H9 (cell line): Measurements from ENCODE around the gene FAM43A. TPM values are rescaled to one million over a fixed set of nuclear protein-coding genes. Genes with fewer than 3 reads are reported as not detected.

Experiments used
- DNase-seq: peaks from one replicate; pipeline ENCODE4 v3.0.0-alpha.2; 2017
- H2AFZ ChIP-seq: one replicate; pipeline ENCODE4 v1.6.1; 2013; ENCODE audit warnings: mild to moderate bottlenecking, low read length, control low read depth, moderate library complexity
- H2AK5ac ChIP-seq: 2 replicates; pipeline ENCODE4 v1.6.1; 2013; ENCODE audit warnings: low read length, control low read depth, mixed read lengths; ENCODE audit not compliant: insufficient read length
- H2BK120ac ChIP-seq: one replicate; pipeline ENCODE4 v1.6.1; 2013; ENCODE audit warnings: low read depth, mild to moderate bottlenecking, low read length, control low read depth, inconsistent platforms; ENCODE audit not compliant: poor library complexity, severe bottlenecking
- H2BK12ac ChIP-seq: 2 replicates; pipeline ENCODE4 v1.6.1; 2013; ENCODE audit warnings: low read length, control low read depth, mixed read lengths, low read depth; ENCODE audit not compliant: insufficient read length
- H2BK15ac ChIP-seq: 2 replicates; pipeline ENCODE4 v1.6.1; 2013; ENCODE audit warnings: low read depth, low read length, control low read depth
- H2BK20ac ChIP-seq: one replicate; pipeline ENCODE4 v1.6.1; 2013; ENCODE audit warnings: low read depth, mild to moderate bottlenecking, low read length, control low read depth, inconsistent platforms; ENCODE audit not compliant: poor library complexity, severe bottlenecking
- H2BK5ac ChIP-seq: 2 replicates; pipeline ENCODE4 v1.6.1; 2013; ENCODE audit warnings: low read length, control low read depth, mixed read lengths; ENCODE audit not compliant: insufficient read length
- H3K14ac ChIP-seq: 2 replicates; pipeline ENCODE4 v1.6.1; 2013; ENCODE audit warnings: low read length, control low read depth; ENCODE audit not compliant: insufficient read depth
- H3K18ac ChIP-seq: 2 replicates; pipeline ENCODE4 v1.6.1; 2013; ENCODE audit warnings: low read depth, mild to moderate bottlenecking, mixed read lengths, low read length, control low read depth; ENCODE audit not compliant: insufficient read length
- H3K23ac ChIP-seq: 2 replicates; pipeline ENCODE4 v1.6.1; 2013; ENCODE audit warnings: low read length, control low read depth, mixed read lengths, low read depth; ENCODE audit not compliant: insufficient read length
- H3K23me2 ChIP-seq: 2 replicates; pipeline ENCODE4 v1.6.1; 2013; ENCODE audit warnings: low read depth, mild to moderate bottlenecking, mixed read lengths, low read length, control low read depth; ENCODE audit not compliant: insufficient read length, poor library complexity, severe bottlenecking
- H3K27ac ChIP-seq: 2 replicates; pipeline ENCODE4 v1.5.1; 2013; ENCODE audit warnings: low read length, control low read depth, mixed read lengths, low read depth; ENCODE audit not compliant: insufficient read length
- H3K27me3 ChIP-seq: 2 replicates; pipeline ENCODE4 v1.6.1; 2013; ENCODE audit warnings: low read length, control low read depth, inconsistent platforms; ENCODE audit not compliant: insufficient read depth
- H3K4ac ChIP-seq: 2 replicates; pipeline ENCODE4 v1.6.1; 2013; ENCODE audit warnings: low read depth, mild to moderate bottlenecking, control low read depth, inconsistent platforms, low read length, moderate library complexity
- H3K4me1 ChIP-seq: 2 replicates; pipeline ENCODE4 v1.6.1; 2013; ENCODE audit warnings: low read length, control low read depth, inconsistent platforms; ENCODE audit not compliant: insufficient read depth
- H3K4me2 ChIP-seq: 2 replicates; pipeline ENCODE4 v1.6.1; 2013; ENCODE audit warnings: low read length, control low read depth, mixed read lengths; ENCODE audit not compliant: insufficient read length, insufficient read depth
- H3K56ac ChIP-seq: 2 replicates; pipeline ENCODE4 v1.6.1; 2013; ENCODE audit warnings: low read depth, mild to moderate bottlenecking, mixed read lengths, low read length, control low read depth; ENCODE audit not compliant: insufficient read length
- H3K79me1 ChIP-seq: 2 replicates; pipeline ENCODE4 v1.6.1; 2013; ENCODE audit warnings: low read depth, mild to moderate bottlenecking, moderate library complexity, low read length, control low read depth, inconsistent platforms; ENCODE audit not compliant: insufficient read depth, poor library complexity, severe bottlenecking
- H3K79me2 ChIP-seq: 2 replicates; pipeline ENCODE4 v1.6.1; 2013; ENCODE audit warnings: low read length, control low read depth, inconsistent platforms; ENCODE audit not compliant: insufficient read depth
- H3K9ac ChIP-seq: 2 replicates; pipeline ENCODE4 v1.6.1; 2013; ENCODE audit warnings: low read length, control low read depth, mixed read lengths; ENCODE audit not compliant: insufficient read length; ENCODE audit errors: extremely low read depth
- H3K9me3 ChIP-seq: one replicate; pipeline ENCODE4 v1.6.1; 2013; ENCODE audit warnings: low read depth, low read length, inconsistent platforms; ENCODE audit not compliant: control insufficient read depth
- H3T11ph ChIP-seq: one replicate; pipeline ENCODE4 v1.6.1; 2013; ENCODE audit warnings: mild to moderate bottlenecking, low read length, control low read depth, inconsistent platforms
- H4K20me1 ChIP-seq: one replicate; pipeline ENCODE4 v1.6.1; 2013; ENCODE audit not compliant: control insufficient read depth, insufficient read length, insufficient read depth
- H4K5ac ChIP-seq: 2 replicates; pipeline ENCODE4 v1.6.1; 2013; ENCODE audit warnings: low read depth, mild to moderate bottlenecking, mixed read lengths, low read length, control low read depth; ENCODE audit not compliant: insufficient read length
- H4K8ac ChIP-seq: replicated peaks from 2 replicates; pipeline ENCODE4 v1.6.1; 2013; ENCODE audit warnings: low read length, control low read depth, mixed read lengths, low read depth; ENCODE audit not compliant: insufficient read length
- H4K91ac ChIP-seq: 2 replicates; pipeline ENCODE4 v1.6.1; 2013; ENCODE audit warnings: low read depth, mild to moderate bottlenecking, moderate library complexity, mixed read lengths, low read length, control low read depth; ENCODE audit not compliant: insufficient read length
- H3K27ac Mint-ChIP-seq, 3 experiments: 2 replicates in 2 of 3; 3 replicates in 1 of 3; pipeline ENCODE4 v1.8.0; 2020 to 2021; ENCODE audit warnings: mixed read lengths in 3 of 3, mild to moderate bottlenecking in 1 of 3, moderate library complexity in 1 of 3
- H3K27me3 Mint-ChIP-seq: 2 replicates; pipeline ENCODE4 v1.8.0; 2021; ENCODE audit warnings: low read depth, mild to moderate bottlenecking, moderate library complexity, mixed read lengths
- H3K36me3 Mint-ChIP-seq, 3 experiments: 2 replicates in 2 of 3; 3 replicates in 1 of 3; pipeline ENCODE4 v1.8.0; 2020 to 2021; ENCODE audit warnings: low read depth in 3 of 3, mixed read lengths in 3 of 3; ENCODE audit not compliant: insufficient read depth in 1 of 3
- H3K4me1 Mint-ChIP-seq, 2 experiments: 2 replicates each; pipeline ENCODE4 v1.8.0; 2020; ENCODE audit warnings: mixed read lengths in 2 of 2
- H3K4me3 Mint-ChIP-seq, 2 experiments: 2 replicates in 1 of 2; 3 replicates in 1 of 2; pipeline ENCODE4 v1.8.0; 2020 to 2021; ENCODE audit warnings: mild to moderate bottlenecking in 2 of 2, mixed read lengths in 2 of 2, moderate library complexity in 1 of 2
- H3K9me3 Mint-ChIP-seq, 2 experiments: 2 replicates in 1 of 2; 3 replicates in 1 of 2; pipeline ENCODE4 v1.8.0; 2020; ENCODE audit warnings: mild to moderate bottlenecking in 2 of 2, mixed read lengths in 2 of 2, moderate library complexity in 1 of 2
- WGBS: extraction: QIAGEN DNeasy Blood & Tissue Kit; methylation state at CpG from one replicate; pipeline ENCODE4 v1.1.7; 2013; ENCODE audit warnings: missing lambda C conversion rate, low lambda C conversion rate, mixed read lengths; ENCODE audit not compliant: insufficient read length; ENCODE audit errors: extremely low coverage; 5-methylcytosine and 5-hydroxymethylcytosine counted together
- total RNA-seq: library from RNA; stranded (reverse); gene quantifications from 2 replicates; pipeline ENCODE4 v1.2.1, GENCODE V29; 2021
- TF ChIP-seq, protein P1 (sequence below): fragments of 200-600 bp; sonication (generic); conservative IDR thresholded peaks from 3 replicates; pipeline ENCODE4 v1.8.0; 2021; ENCODE audit warnings: antibody characterized with exemption, mild to moderate bottlenecking

The FAM43A gene
- total RNA-seq, 1 experiment from 2014 or later, result 2.7 TPM

DNA sequence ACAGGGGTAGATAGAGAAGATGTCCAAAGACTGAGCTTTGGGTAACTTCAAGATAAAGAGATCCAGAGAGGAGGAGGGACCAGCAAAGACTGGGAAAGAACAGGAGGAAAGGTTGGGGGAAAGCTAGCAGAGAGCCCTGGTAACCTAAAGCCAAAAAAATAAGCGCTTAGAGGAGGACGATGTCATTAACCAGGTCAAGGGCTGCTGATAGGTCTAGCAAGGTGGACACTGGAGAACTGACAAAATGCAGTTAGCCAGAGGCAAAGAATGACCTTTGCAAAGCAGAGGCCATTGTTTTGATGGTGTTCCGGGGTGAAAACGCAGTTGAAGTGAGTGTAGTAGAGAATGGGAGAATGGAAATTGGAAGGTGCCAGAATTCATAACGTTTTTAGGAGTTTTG lies 39.7 kb downstream of the FAM43A start:
- Histone ChIP-seq H2AFZ (no peak overlapping the region), H3K79me1 (no peaks in the 10 kb centered on the region), H3K4me1 (no peaks in the 10 kb centered on the region), H2BK15ac (no peak overlapping the region), H3K27ac (no peak overlapping the region), H3K4me2 (no peak overlapping the region), H3K27me3 (no peaks in the 10 kb centered on the region), H2BK5ac (no peak overlapping the region), H4K5ac (no peak overlapping the region), H3K23ac (no peak overlapping the region), H2AK5ac (no peak overlapping the region), H2BK120ac (no peak overlapping the region), H3K79me2 (no peaks in the 10 kb centered on the region), H4K8ac (no peak overlapping the region), H2BK12ac (no peak overlapping the region), H3K9ac (no peak overlapping the region), H3K14ac (no peak overlapping the region), H3K4ac (no peak overlapping the region), H3K9me3 (no peaks in the 10 kb centered on the region), H4K91ac (no peak overlapping the region), H4K20me1 (no peaks in the 10 kb centered on the region), H3K23me2 (no peaks in the 10 kb centered on the region), H3K56ac (no peak overlapping the region), H2BK20ac (no peak overlapping the region), H3K18ac (no peak overlapping the region), H3T11ph (no peak overlapping the region)
- Mint-ChIP-seq H3K4me1 (peaks cover 21 to 28% of the 10 kb centered on the region in 2 experiments), H3K27me3 (peaks cover 5% of the 10 kb centered on the region), H3K9me3 (no peaks in the 10 kb centered on the region), H3K4me3 (no peak overlapping the region), H3K27ac (no peak overlapping the region), H3K36me3 (no peaks in the 10 kb centered on the region)
- DNase-seq, result no peak
- TF ChIP-seq, protein P1, sequence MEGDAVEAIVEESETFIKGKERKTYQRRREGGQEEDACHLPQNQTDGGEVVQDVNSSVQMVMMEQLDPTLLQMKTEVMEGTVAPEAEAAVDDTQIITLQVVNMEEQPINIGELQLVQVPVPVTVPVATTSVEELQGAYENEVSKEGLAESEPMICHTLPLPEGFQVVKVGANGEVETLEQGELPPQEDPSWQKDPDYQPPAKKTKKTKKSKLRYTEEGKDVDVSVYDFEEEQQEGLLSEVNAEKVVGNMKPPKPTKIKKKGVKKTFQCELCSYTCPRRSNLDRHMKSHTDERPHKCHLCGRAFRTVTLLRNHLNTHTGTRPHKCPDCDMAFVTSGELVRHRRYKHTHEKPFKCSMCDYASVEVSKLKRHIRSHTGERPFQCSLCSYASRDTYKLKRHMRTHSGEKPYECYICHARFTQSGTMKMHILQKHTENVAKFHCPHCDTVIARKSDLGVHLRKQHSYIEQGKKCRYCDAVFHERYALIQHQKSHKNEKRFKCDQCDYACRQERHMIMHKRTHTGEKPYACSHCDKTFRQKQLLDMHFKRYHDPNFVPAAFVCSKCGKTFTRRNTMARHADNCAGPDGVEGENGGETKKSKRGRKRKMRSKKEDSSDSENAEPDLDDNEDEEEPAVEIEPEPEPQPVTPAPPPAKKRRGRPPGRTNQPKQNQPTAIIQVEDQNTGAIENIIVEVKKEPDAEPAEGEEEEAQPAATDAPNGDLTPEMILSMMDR, result no peak
- WGBS, result 100% methylated on average over 1 of the region's 5 CpGs
